Keratinocyte (primary cell): ENCODE results near the gene PARM1. TPM values are rescaled to one million over a fixed set of nuclear protein-coding genes. Genes with fewer than 3 reads are reported as not detected.
A peak's percentile ranks its signal among the peaks of the same experiment; 100 is the strongest.

Source experiments
- DNase-seq: peaks from one replicate; pipeline ENCODE4 v3.0.0-alpha.2; 2011; ENCODE audit warnings: low read depth, missing footprints, low spot score
- FAIRE-seq: peaks from 2 replicates; lab custom pipeline; 2011; peaks lifted over from hg19 to GRCh38; lab: Jason Lieb, UNC
- H2AFZ ChIP-seq: 2 replicates; pipeline ENCODE4 v1.6.0; 2012; ENCODE audit warnings: low read length, control low read depth, inconsistent platforms; ENCODE audit not compliant: control insufficient read depth
- H3K27ac ChIP-seq: 2 replicates; pipeline ENCODE4 v1.5.1; 2011; ENCODE audit warnings: low read length; ENCODE audit not compliant: control insufficient read depth, insufficient read depth
- H3K27me3 ChIP-seq: 3 replicates; pipeline ENCODE4 v1.6.0; 2011; ENCODE audit warnings: low read length; ENCODE audit not compliant: control insufficient read depth, insufficient read depth; ENCODE audit errors: extremely low read depth
- H3K36me3 ChIP-seq, 2 experiments: 2 replicates in 1 of 2; 3 replicates in 1 of 2; pipeline ENCODE4 v1.5.1; 2011; ENCODE audit warnings: low read length in 2 of 2, mild to moderate bottlenecking in 1 of 2; ENCODE audit not compliant: control insufficient read depth in 2 of 2, insufficient read depth in 2 of 2; ENCODE audit errors: extremely low read depth in 1 of 2
- H3K4me1 ChIP-seq: 3 replicates; pipeline ENCODE4 v1.5.1; 2011; ENCODE audit warnings: low read length; ENCODE audit not compliant: control insufficient read depth, insufficient read depth; ENCODE audit errors: extremely low read depth
- H3K4me2 ChIP-seq: 3 replicates; pipeline ENCODE4 v1.6.0; 2011; ENCODE audit warnings: low read depth, low read length; ENCODE audit not compliant: control insufficient read depth, insufficient read depth; ENCODE audit errors: extremely low read depth
- H3K4me3 ChIP-seq, 3 experiments: fragments of 200-600 bp in 1 of 3; sonication (generic) in 1 of 3; 2 replicates in 2 of 3; 3 replicates in 1 of 3; pipeline ENCODE4 v1.5.1; 2011 to 2016; ENCODE audit warnings: low read length in 3 of 3, mild to moderate bottlenecking in 3 of 3, control low read depth in 2 of 3, inconsistent platforms in 1 of 3, low read depth in 1 of 3, mixed read lengths in 1 of 3, mixed run types in 1 of 3, moderate library complexity in 1 of 3; ENCODE audit not compliant: control insufficient read depth in 2 of 3, insufficient read depth in 2 of 3; ENCODE audit errors: extremely low read depth in 1 of 3
- H3K79me2 ChIP-seq: 2 replicates; pipeline ENCODE4 v1.6.0; 2012; ENCODE audit warnings: low read length; ENCODE audit not compliant: control insufficient read depth, insufficient read depth
- H3K9ac ChIP-seq: 3 replicates; pipeline ENCODE4 v1.6.0; 2011; ENCODE audit warnings: low read length; ENCODE audit not compliant: control insufficient read depth, insufficient read depth; ENCODE audit errors: extremely low read depth
- H3K9me1 ChIP-seq: 3 replicates; pipeline ENCODE4 v1.6.0; 2011; ENCODE audit warnings: low read length; ENCODE audit not compliant: control insufficient read depth, insufficient read depth; ENCODE audit errors: extremely low read depth
- H3K9me3 ChIP-seq: 2 replicates; pipeline ENCODE4 v1.5.1; 2012; ENCODE audit warnings: low read depth, low read length; ENCODE audit not compliant: control insufficient read depth
- H4K20me1 ChIP-seq: 3 replicates; pipeline ENCODE4 v1.6.0; 2011; ENCODE audit warnings: low read length; ENCODE audit not compliant: control insufficient read depth, insufficient read depth; ENCODE audit errors: extremely low read depth
- EZH2 ChIP-seq: IDR thresholded peaks from one replicate; pipeline ENCODE4 v1.6.1; 2012; ENCODE audit warnings: inconsistent platforms, mild to moderate bottlenecking, low read length, moderate library complexity
- dilution Hi-C: fragments of 300-500 bp; cut with MboI; formaldehyde crosslinking; loops from one replicate; pipeline ENCODE4 v1.7.0; 2020; ENCODE audit warnings: low sequenced_read_pairs; ENCODE audit not compliant: extremely low pct_ligation_motif_present
- polyA plus RNA-seq, 5 experiments: library from polyadenylated mRNA; depleted of rRNA in 3 of 5; stranded (reverse) in 3 of 5; stranded (forward) in 1 of 5; unstranded in 1 of 5; fragments of >200 nt; gene quantifications; 1 replicate in 1 of 5; 2 replicates in 3 of 5; 3 replicates in 1 of 5; pipeline versions ENCODE4 v1.2.1 to v1.2.3, GENCODE V29; 2011 to 2012; ENCODE audit warnings: missing spikeins in 2 of 5, low read depth in 1 of 5, low replicate concordance in 1 of 5
- TF ChIP-seq, protein P1 (sequence below), 3 experiments: IDR thresholded peaks in 1 of 3; conservative IDR thresholded peaks in 1 of 3; optimal IDR thresholded peaks in 1 of 3; 2 replicates in 2 of 3; 3 replicates in 1 of 3; pipeline versions ENCODE3 to v1.5.1; 2011; ENCODE audit warnings: low read length in 3 of 3, mild to moderate bottlenecking in 3 of 3, moderate library complexity in 2 of 3, control low read depth in 1 of 3, inconsistent platforms in 1 of 3; ENCODE audit not compliant: insufficient read depth in 2 of 3; ENCODE audit errors: extremely low read depth in 1 of 3

Gene PARM1
- polyA plus RNA-seq, 1 donor (not counting 4 experiments of a cell fraction or from before 2014, with no cell fraction given): 0.05 TPM

DNA sequence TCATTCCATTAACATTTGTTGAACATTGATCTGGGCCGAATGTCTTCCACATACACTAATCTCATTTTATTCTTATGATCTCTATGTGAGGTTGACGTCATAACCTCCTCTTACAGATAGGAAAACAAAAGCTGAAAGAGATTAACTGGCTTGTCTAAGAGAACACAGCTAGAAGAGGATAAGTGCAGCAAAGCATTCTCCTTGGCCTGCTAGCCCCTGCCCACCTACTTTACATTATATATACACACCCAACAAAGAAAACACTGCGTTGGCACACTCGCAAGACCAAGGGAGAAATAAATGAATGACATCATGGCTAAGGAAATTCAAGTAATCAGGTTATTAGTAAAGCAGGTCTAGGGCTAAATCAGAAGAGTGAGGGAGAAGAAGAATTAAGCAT, 138.4 kb downstream of the PARM1 start:
- Histone ChIP-seq H4K20me1 (no peaks in the 10 kb centered on the region), H3K9ac (no peak overlapping the region), H3K4me2 (no peak overlapping the region), H3K9me1 (no peaks in the 10 kb centered on the region), H3K27me3 (no peaks in the 10 kb centered on the region), H3K27ac (no peak overlapping the region), H3K36me3 (no peaks in the 10 kb centered on the region), H3K4me3 (no peak overlapping the region), H3K4me1 (no peaks in the 10 kb centered on the region), H3K9me3 (no peaks in the 10 kb centered on the region), H2AFZ (no peak overlapping the region), H3K79me2 (no peaks in the 10 kb centered on the region)
- TF ChIP-seq, protein P1, sequence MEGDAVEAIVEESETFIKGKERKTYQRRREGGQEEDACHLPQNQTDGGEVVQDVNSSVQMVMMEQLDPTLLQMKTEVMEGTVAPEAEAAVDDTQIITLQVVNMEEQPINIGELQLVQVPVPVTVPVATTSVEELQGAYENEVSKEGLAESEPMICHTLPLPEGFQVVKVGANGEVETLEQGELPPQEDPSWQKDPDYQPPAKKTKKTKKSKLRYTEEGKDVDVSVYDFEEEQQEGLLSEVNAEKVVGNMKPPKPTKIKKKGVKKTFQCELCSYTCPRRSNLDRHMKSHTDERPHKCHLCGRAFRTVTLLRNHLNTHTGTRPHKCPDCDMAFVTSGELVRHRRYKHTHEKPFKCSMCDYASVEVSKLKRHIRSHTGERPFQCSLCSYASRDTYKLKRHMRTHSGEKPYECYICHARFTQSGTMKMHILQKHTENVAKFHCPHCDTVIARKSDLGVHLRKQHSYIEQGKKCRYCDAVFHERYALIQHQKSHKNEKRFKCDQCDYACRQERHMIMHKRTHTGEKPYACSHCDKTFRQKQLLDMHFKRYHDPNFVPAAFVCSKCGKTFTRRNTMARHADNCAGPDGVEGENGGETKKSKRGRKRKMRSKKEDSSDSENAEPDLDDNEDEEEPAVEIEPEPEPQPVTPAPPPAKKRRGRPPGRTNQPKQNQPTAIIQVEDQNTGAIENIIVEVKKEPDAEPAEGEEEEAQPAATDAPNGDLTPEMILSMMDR (optimal IDR thresholded peaks at IDR 0.05 in 1 of 3, IDR thresholded peaks at IDR 0.05 in 1 of 3, conservative IDR thresholded peaks at IDR 0.05 in 1 of 3; ENCODE audit: extremely low read depth in 1 of 3, insufficient read depth in 2 of 3, low read length in 3 of 3): no peak
- dilution Hi-C loops: no loop called here
- DNase-seq (no peak), FAIRE-seq (no peak)

DNA sequence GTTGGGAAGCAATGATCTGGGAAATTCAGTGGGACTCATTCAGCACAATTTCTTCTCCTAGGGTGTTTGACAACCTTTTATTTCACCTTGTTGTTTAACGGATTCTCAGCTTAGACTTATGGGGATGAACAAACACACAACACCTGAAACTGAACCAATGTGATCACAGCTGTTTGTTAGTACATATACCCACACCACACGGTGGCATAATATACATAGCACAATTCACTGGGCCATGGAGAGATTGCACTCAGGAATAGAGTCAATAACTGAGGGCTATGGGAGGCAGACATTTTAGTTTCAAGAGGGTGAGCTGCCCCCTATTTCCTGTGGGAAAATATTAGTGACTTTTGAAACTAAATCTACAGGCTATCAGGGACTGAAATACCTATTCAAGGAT, 148.0 kb downstream of the PARM1 start:
- H3K9ac ChIP-seq: no peak overlapping the region
- no peaks in the 10 kb centered on the region for H3K27me3 ChIP-seq
- FAIRE-seq: no peak

More for the DNA sequence above, 148.0 kb downstream of the PARM1 start:
- Histone ChIP-seq H2AFZ (no peak overlapping the region), H3K4me1 (no peaks in the 10 kb centered on the region), H3K4me3 (no peak overlapping the region), H3K36me3 (no peaks in the 10 kb centered on the region), H3K79me2 (no peaks in the 10 kb centered on the region), H3K9me1 (no peaks in the 10 kb centered on the region), H3K4me2 (no peak overlapping the region), H3K9me3 (no peaks in the 10 kb centered on the region), H4K20me1 (no peaks in the 10 kb centered on the region), H3K27ac (no peak overlapping the region)
- DNase-seq: no peak
- dilution Hi-C loops: no loop called here
- no peak for TF ChIP-seq EZH2
- TF ChIP-seq, protein P1 (optimal IDR thresholded peaks at IDR 0.05 in 1 of 3, IDR thresholded peaks at IDR 0.05 in 1 of 3, conservative IDR thresholded peaks at IDR 0.05 in 1 of 3; ENCODE audit: extremely low read depth in 1 of 3, insufficient read depth in 2 of 3, low read length in 3 of 3): peak in 1 of 3 experiments; percentile 4
